Measurements from ENCODE around the gene PLA2G4A.

The PLA2G4A gene

GRCh38 chr1:186927884-186928283, 99.1 kb downstream of the PLA2G4A start:
- TF ChIP-seq CTCF (IDR thresholded peaks at IDR 0.05; ENCODE audit: low read depth, low read length, missing control alignments), result no peak
- no peak overlapping the region for H3K4me3 ChIP-seq (ENCODE audit: low read depth, low read length)
- no peak for DNase-seq (ENCODE audit: low read depth)

GRCh38 chr1:186930238-186930637, 101.5 kb downstream of the PLA2G4A start:
- DNase-seq (ENCODE audit: low read depth), result no peak
- TF ChIP-seq CTCF (IDR thresholded peaks at IDR 0.05; ENCODE audit: low read depth, low read length, missing control alignments), result no peak
- no peak overlapping the region for H3K4me3 ChIP-seq (ENCODE audit: low read depth, low read length)

- no peak for TF ChIP-seq CTCF (IDR thresholded peaks at IDR 0.05; ENCODE audit: low read depth, low read length, missing control alignments)
- no peak overlapping the region for H3K4me3 ChIP-seq (ENCODE audit: low read depth, low read length)
- DNase-seq (ENCODE audit: low read depth), result no peak
These were observed 108.4 kb downstream of the PLA2G4A start for GRCh38 chr1:186937016-186937670.

- no peak for TF ChIP-seq CTCF (IDR thresholded peaks at IDR 0.05; ENCODE audit: low read depth, low read length, missing control alignments)
- DNase-seq (ENCODE audit: low read depth), result no peak
- no peak overlapping the region for H3K4me3 ChIP-seq (ENCODE audit: low read depth, low read length)
These were observed 115.3 kb downstream of the PLA2G4A start for GRCh38 chr1:186943891-186944686.

GRCh38 chr1:186945146-186945545, 116.4 kb downstream of the PLA2G4A start:
- TF ChIP-seq CTCF (IDR thresholded peaks at IDR 0.05; ENCODE audit: low read depth, low read length, missing control alignments), result no peak
- no peak for DNase-seq (ENCODE audit: low read depth)
- H3K4me3 ChIP-seq (ENCODE audit: low read depth, low read length), result no peak overlapping the region

- no peak for TF ChIP-seq CTCF (IDR thresholded peaks at IDR 0.05; ENCODE audit: low read depth, low read length, missing control alignments)
- no peak overlapping the region for H3K4me3 ChIP-seq (ENCODE audit: low read depth, low read length)
- DNase-seq (ENCODE audit: low read depth), result no peak
These were observed 119.8 kb downstream of the PLA2G4A start for GRCh38 chr1:186948535-186948934.

All from GM12864 (cell line).